ENCODE measurements around the gene COA3.

- TF ChIP-seq POLR2A (IDR thresholded peaks at IDR 0.05) (no peak), CTCF (IDR thresholded peaks at IDR 0.05) (no peak)
These were observed 2.3 kb downstream of the COA3 start for GRCh38 chr17:42796066-42796758.

Measured in adrenal gland (tissue), 5 donors.